ENCODE data around the gene LLGL1.

Gene LLGL1

DNA sequence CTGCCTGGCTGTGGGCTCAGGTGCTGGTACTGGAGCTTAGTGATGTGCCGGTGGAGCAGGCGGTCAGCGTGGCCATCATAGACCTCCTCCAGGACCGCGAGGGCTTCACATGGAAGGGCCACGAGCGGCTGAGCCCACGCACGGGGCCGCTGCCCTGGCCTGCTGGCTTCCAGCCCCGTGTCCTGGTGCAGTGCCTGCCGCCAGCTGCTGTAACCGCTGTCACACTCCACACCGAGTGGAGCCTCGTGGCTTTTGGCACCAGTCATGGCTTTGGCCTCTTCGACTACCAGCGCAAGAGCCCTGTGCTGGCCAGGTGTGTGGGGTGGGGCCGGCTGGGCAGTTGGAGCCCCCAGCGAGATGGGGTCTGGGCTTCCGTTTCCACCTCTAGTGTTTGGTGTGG is 12.0 kb downstream of the LLGL1 start:
- H3K4me3 ChIP-seq (ENCODE audit: low read length, poor library complexity, severe bottlenecking): no peak overlapping the region
- no peaks in the 10 kb centered on the region for H3K79me2 ChIP-seq (ENCODE audit: insufficient read depth, low read length)
- no peaks in the 10 kb centered on the region for H3K9me2 ChIP-seq (replicated peaks; ENCODE audit: low read depth, low read length)
- H3K4me2 ChIP-seq (ENCODE audit: low read depth, low read length, poor library complexity, severe bottlenecking): no peak overlapping the region
- no peaks in the 10 kb centered on the region for H3K4me1 ChIP-seq (ENCODE audit: insufficient read depth, low read length, poor library complexity, severe bottlenecking)
- H3K9me3 ChIP-seq (ENCODE audit: insufficient read depth, low read depth, low read length): no peaks in the 10 kb centered on the region
- TF ChIP-seq CTCF (conservative IDR thresholded peaks at IDR 0.05; ENCODE audit: low read length) (no peak), EZH2phosphoT487 (IDR thresholded peaks at IDR 0.05; ENCODE audit: borderline replicate concordance) (no peak)
- no peaks in the 10 kb centered on the region for H3K27me3 ChIP-seq (ENCODE audit: insufficient read depth, low read length, poor library complexity, severe bottlenecking)
- H2AFZ ChIP-seq (ENCODE audit: low read length): no peak overlapping the region
- H3K9ac ChIP-seq (ENCODE audit: low read depth, low read length, poor library complexity, severe bottlenecking): no peak overlapping the region
- peaks cover 14% of the 10 kb centered on the region; the same call in 1 of the 2 replicates for H3K36me3 ChIP-seq (ENCODE audit: insufficient read depth, low read length)
- no peaks in the 10 kb centered on the region for H4K20me1 ChIP-seq (ENCODE audit: insufficient read depth, low read length, poor library complexity, severe bottlenecking)
- no peaks in the 10 kb centered on the region for H3F3A ChIP-seq (ENCODE audit: low read depth)

- no peaks in the 10 kb centered on the region for H3K9me3 ChIP-seq (ENCODE audit: insufficient read depth, low read depth, low read length)
- no peaks in the 10 kb centered on the region for H3K27me3 ChIP-seq (ENCODE audit: insufficient read depth, low read length, poor library complexity, severe bottlenecking)
- H3K79me2 ChIP-seq (ENCODE audit: insufficient read depth, low read length): no peaks in the 10 kb centered on the region
- no peak overlapping the region for H3K4me3 ChIP-seq (ENCODE audit: low read length, poor library complexity, severe bottlenecking)
- H3K9me2 ChIP-seq (replicated peaks; ENCODE audit: low read depth, low read length): no peaks in the 10 kb centered on the region
- no peak overlapping the region for H2AFZ ChIP-seq (ENCODE audit: low read length)
- no peaks in the 10 kb centered on the region for H4K20me1 ChIP-seq (ENCODE audit: insufficient read depth, low read length, poor library complexity, severe bottlenecking)
- H3F3A ChIP-seq (ENCODE audit: low read depth): no peaks in the 10 kb centered on the region
- no peaks in the 10 kb centered on the region for H3K4me1 ChIP-seq (ENCODE audit: insufficient read depth, low read length, poor library complexity, severe bottlenecking)
- H3K9ac ChIP-seq (ENCODE audit: low read depth, low read length, poor library complexity, severe bottlenecking): no peak overlapping the region
- H3K36me3 ChIP-seq (ENCODE audit: insufficient read depth, low read length): peaks cover 14% of the 10 kb centered on the region; the same call in 1 of the 2 replicates
- no peak overlapping the region for H3K4me2 ChIP-seq (ENCODE audit: low read depth, low read length, poor library complexity, severe bottlenecking)
- no peak for TF ChIP-seq CTCF (conservative IDR thresholded peaks at IDR 0.05; ENCODE audit: low read length)
- TF ChIP-seq EZH2phosphoT487 (IDR thresholded peaks at IDR 0.05; ENCODE audit: borderline replicate concordance): no peak
These were observed 12.9 kb downstream of the LLGL1 start for GRCh38 chr17:18238299-18238698.

GRCh38 chr17:18240449-18240848 is 15.0 kb downstream of the LLGL1 start:
- Histone ChIP-seq H3K9me3 (ENCODE audit: insufficient read depth, low read depth, low read length) (no peaks in the 10 kb centered on the region), H4K20me1 (ENCODE audit: insufficient read depth, low read length, poor library complexity, severe bottlenecking) (no peaks in the 10 kb centered on the region), H3K9ac (ENCODE audit: low read depth, low read length, poor library complexity, severe bottlenecking) (no peak overlapping the region), H3K79me2 (ENCODE audit: insufficient read depth, low read length) (no peaks in the 10 kb centered on the region), H3K27me3 (ENCODE audit: insufficient read depth, low read length, poor library complexity, severe bottlenecking) (no peaks in the 10 kb centered on the region), H3K36me3 (ENCODE audit: insufficient read depth, low read length) (peaks cover 21% of the 10 kb centered on the region; the same call in 1 of the 2 replicates), H3K4me1 (ENCODE audit: insufficient read depth, low read length, poor library complexity, severe bottlenecking) (no peaks in the 10 kb centered on the region), H3K4me3 (ENCODE audit: low read length, poor library complexity, severe bottlenecking) (no peak overlapping the region), H2AFZ (ENCODE audit: low read length) (no peak overlapping the region), H3F3A (ENCODE audit: low read depth) (no peaks in the 10 kb centered on the region), H3K9me2 (replicated peaks; ENCODE audit: low read depth, low read length) (no peaks in the 10 kb centered on the region), H3K4me2 (ENCODE audit: low read depth, low read length, poor library complexity, severe bottlenecking) (no peak overlapping the region)
- no peak for TF ChIP-seq CTCF (conservative IDR thresholded peaks at IDR 0.05; ENCODE audit: low read length)
- no peak for TF ChIP-seq EZH2phosphoT487 (IDR thresholded peaks at IDR 0.05; ENCODE audit: borderline replicate concordance)

Measured in Loucy (cell line).